Lower leg skin (tissue), 3 donors: ENCODE data around the gene NAV3.
"Not testable (repeated sequence)": the region's sequence is repeated elsewhere in the genome, so short reads cannot be mapped to it uniquely, and the experiment has no call there.

Source experiments
- CTCF ChIP-seq, 3 donors: fragments of 450-650 bp; IDR thresholded peaks; one replicate each; pipeline ENCODE4 v1.5.1; 2016; ENCODE audit warnings: antibody characterized with exemption in 3 of 3, mild to moderate bottlenecking in 3 of 3, moderate library complexity in 2 of 3
- POLR2A ChIP-seq, 2 donors: fragments of 450-650 bp; IDR thresholded peaks; one replicate each; pipeline ENCODE4 v1.6.1; 2016 to 2017; ENCODE audit warnings: antibody characterized with exemption in 2 of 2, mild to moderate bottlenecking in 1 of 2, moderate library complexity in 1 of 2

- TF ChIP-seq POLR2A, CTCF (IDR thresholded peaks at IDR 0.05): not testable (repeated sequence)
Measured at GRCh38 chr12:78102801-78103200, 272.1 kb downstream of the NAV3 start.
